Gastroesophageal sphincter (tissue), 4 donors: ENCODE results near the gene BRD4. TPM values are rescaled to one million over a fixed set of nuclear protein-coding genes. Genes with fewer than 3 reads are reported as not detected.
"Not testable (repeated sequence)": the region's sequence is repeated elsewhere in the genome, so short reads cannot be mapped to it uniquely, and the experiment has no call there.

ENCODE experiments used
- ATAC-seq: fragments of 150-250 bp; one replicate; pipeline ENCODE4 v1.9.1; 2016; ENCODE audit warnings: mild to moderate bottlenecking, moderate library complexity
- H3K27ac ChIP-seq, 4 donors: fragments of 200-600 bp; sonication (generic) in 3 of 4; 1 replicate in 3 of 4; 2 replicates in 1 of 4; pipeline ENCODE4 v1.5.1; 2016 to 2019
- H3K27me3 ChIP-seq: fragments of 200-600 bp; sonication (generic); one replicate; pipeline ENCODE4 v1.5.1; 2019
- H3K36me3 ChIP-seq, 2 donors: fragments of 200-600 bp; sonication (generic); one replicate each; pipeline ENCODE4 v1.5.1; 2019; ENCODE audit warnings: control low read depth in 1 of 2
- H3K4me1 ChIP-seq, 3 donors: fragments of 200-600 bp; sonication (generic); 1 replicate in 2 of 3; 2 replicates in 1 of 3; pipeline ENCODE4 v1.5.1; 2016 to 2019; ENCODE audit warnings: control low read depth in 2 of 3
- H3K4me3 ChIP-seq, 2 donors: fragments of 200-600 bp; sonication (generic); one replicate each; pipeline ENCODE4 v1.5.1; 2019; ENCODE audit warnings: mild to moderate bottlenecking in 1 of 2, moderate library complexity in 1 of 2
- H3K9me3 ChIP-seq, 3 donors: fragments of 200-600 bp; sonication (generic); one replicate each; pipeline ENCODE4 v1.5.1; 2017 to 2019; ENCODE audit warnings: control low read depth in 2 of 3
- CTCF ChIP-seq, 4 experiments: fragments of 200-600 bp in 2 of 4; fragments of 450-650 bp in 2 of 4; sonication (generic) in 1 of 4; IDR thresholded peaks; one replicate each; pipeline ENCODE4 v1.5.1; 2017 to 2019; ENCODE audit warnings: antibody characterized with exemption in 4 of 4, mild to moderate bottlenecking in 2 of 4, moderate library complexity in 2 of 4
- EP300 ChIP-seq: sonication (generic); formaldehyde crosslinking; IDR thresholded peaks from one replicate; pipeline ENCODE4 v1.6.1; 2017; ENCODE audit warnings: antibody characterized with exemption, mild to moderate bottlenecking
- POLR2A ChIP-seq, 2 donors: fragments of 450-650 bp; IDR thresholded peaks; one replicate each; pipeline ENCODE4 v1.6.1; 2017; ENCODE audit warnings: antibody characterized with exemption in 2 of 2, mild to moderate bottlenecking in 2 of 2, moderate library complexity in 1 of 2
- POLR2AphosphoS5 ChIP-seq: sonication (generic); formaldehyde crosslinking; IDR thresholded peaks from one replicate; pipeline ENCODE4 v1.6.1; 2017; ENCODE audit warnings: antibody characterized with exemption
- WGBS, 2 donors: methylation state at CpG; one replicate each; pipeline ENCODE4 v1.1.5; 2018; ENCODE audit warnings: low coverage in 1 of 2; 5-methylcytosine and 5-hydroxymethylcytosine counted together
- total RNA-seq, 4 donors: library from RNA; depleted of rRNA; stranded (reverse); fragments of >200 nt; gene quantifications; one replicate each; pipeline ENCODE4 v1.1.0, GENCODE V29; 2016

Gene BRD4
- total RNA-seq, 4 donors from 2014 or later = 29.6 to 49.3 (median 34.4) TPM

DNA sequence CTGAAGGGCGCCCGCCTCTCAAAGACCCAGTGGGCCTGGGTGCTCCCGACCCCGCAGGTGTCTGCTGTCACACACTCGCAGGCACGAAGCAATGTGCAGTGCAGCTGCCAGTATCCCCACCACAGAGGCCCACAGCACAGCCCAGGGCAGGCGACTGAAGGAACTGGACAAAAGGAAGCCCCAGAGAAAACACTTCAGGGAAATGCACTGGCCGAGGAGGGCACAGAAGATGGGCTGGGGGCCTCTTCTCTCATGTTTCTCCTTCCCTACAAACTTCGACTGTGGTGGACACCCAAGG is 37.2 kb upstream of the BRD4 start:
- 86% methylated on average over 2 of the region's 9 CpGs; no CpG with 5 or more reads in 1 of the 2 donors for WGBS, 2 donors
- Histone ChIP-seq H3K4me3 (no peak overlapping the region), H3K9me3 (no peaks in the 10 kb centered on the region), H3K36me3 (peaks cover 4 to 98% of the 10 kb centered on the region in 2 donors), H3K4me1 (peaks cover 0 to 19% (median 8%) of the 10 kb centered on the region in 3 donors), H3K27ac (no peak overlapping the region), H3K27me3 (no peaks in the 10 kb centered on the region)
- ATAC-seq = no peak
- no peak for TF ChIP-seq EP300
- no peak for TF ChIP-seq POLR2AphosphoS5
- TF ChIP-seq POLR2A (IDR thresholded peaks at IDR 0.05) = no peak
- TF ChIP-seq CTCF (IDR thresholded peaks at IDR 0.05) = no peak

GRCh38 chr19:15368798-15369593 is 36.7 kb upstream of the BRD4 start:
- H3K4me1 ChIP-seq = peaks cover 0 to 13% (median 3%) of the 10 kb centered on the region in 3 donors
- WGBS, 2 donors = 80 to 91% methylated on average over 1 to 4 of the region's 35 CpGs
- TF ChIP-seq POLR2A (IDR thresholded peaks at IDR 0.05) (no peak), POLR2AphosphoS5 (no peak), EP300 (no peak), CTCF (IDR thresholded peaks at IDR 0.05) (no peak)
- no peak overlapping the region for H3K4me3 ChIP-seq
- no peak overlapping the region for H3K27ac ChIP-seq
- H3K27me3 ChIP-seq = no peaks in the 10 kb centered on the region
- no peak for ATAC-seq
- H3K9me3 ChIP-seq = no peaks in the 10 kb centered on the region
- peaks cover 4 to 99% of the 10 kb centered on the region in 2 donors for H3K36me3 ChIP-seq

- Histone ChIP-seq H3K27me3 (no peaks in the 10 kb centered on the region), H3K36me3 (peaks cover 4 to 93% of the 10 kb centered on the region in 2 donors), H3K4me1 (peaks cover 0 to 5% (median 0%) of the 10 kb centered on the region in 3 donors), H3K4me3 (no peak overlapping the region), H3K27ac (no peak overlapping the region), H3K9me3 (no peaks in the 10 kb centered on the region)
- TF ChIP-seq CTCF (IDR thresholded peaks at IDR 0.05) (no peak), POLR2AphosphoS5 (no peak), POLR2A (IDR thresholded peaks at IDR 0.05) (no peak), EP300 (no peak)
- ATAC-seq = no peak
- 91% methylated on average over 14 of the region's 24 CpGs; no CpG with 5 or more reads in 1 of the 2 donors for WGBS, 2 donors
Measured at GRCh38 chr19:15368051-15368632, 35.8 kb upstream of the BRD4 start.

DNA sequence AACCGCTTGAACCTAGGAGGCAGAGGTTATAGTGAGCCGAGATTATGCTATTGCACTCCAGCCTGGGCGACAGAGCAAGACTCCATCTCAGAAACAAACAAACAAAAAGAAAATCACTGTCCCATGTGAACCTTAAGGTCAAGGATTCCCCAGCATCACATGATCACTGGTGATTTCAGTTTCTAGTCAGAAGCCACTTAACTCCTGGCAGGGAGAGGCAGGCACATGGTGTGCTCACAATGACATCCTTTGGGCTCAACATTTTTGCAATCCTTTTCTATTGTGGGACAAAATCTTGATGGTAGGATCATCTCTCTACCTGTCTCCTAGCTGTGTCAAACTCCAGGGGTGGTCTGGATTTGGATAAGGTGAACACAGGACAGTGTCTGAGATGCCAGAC is 35.1 kb upstream of the BRD4 start:
- Histone ChIP-seq H3K4me1 (no peaks in the 10 kb centered on the region), H3K27me3 (no peaks in the 10 kb centered on the region), H3K27ac (no peak overlapping the region), H3K9me3 (no peaks in the 10 kb centered on the region), H3K36me3 (peaks cover 4 to 90% of the 10 kb centered on the region in 2 donors), H3K4me3 (no peak overlapping the region)
- WGBS, 2 donors = 77% methylated on average over 2 of the region's 3 CpGs; no CpG with 5 or more reads in 1 of the 2 donors
- TF ChIP-seq CTCF (IDR thresholded peaks at IDR 0.05) (no peak), POLR2AphosphoS5 (no peak), EP300 (no peak), POLR2A (IDR thresholded peaks at IDR 0.05) (no peak)
- no peak for ATAC-seq

DNA sequence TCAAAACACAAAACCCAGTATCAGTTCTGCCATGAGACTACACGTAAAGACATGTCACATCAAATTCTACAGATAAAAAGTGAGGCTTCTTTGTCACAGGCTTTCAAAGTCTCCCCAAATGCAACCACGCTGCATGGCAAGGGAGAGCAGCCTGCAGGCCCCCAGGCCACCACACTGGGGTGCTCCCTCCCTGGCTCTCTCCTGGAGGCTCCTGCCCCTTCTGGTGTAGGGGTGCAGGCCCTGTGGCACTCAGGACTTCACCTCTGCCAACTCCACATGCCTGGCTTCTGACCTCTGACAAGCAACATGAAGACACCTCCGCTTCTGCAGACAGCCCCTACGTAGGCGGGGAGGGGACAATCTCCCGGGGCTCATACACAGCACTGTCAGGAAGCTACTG is 32.9 kb upstream of the BRD4 start:
- Histone ChIP-seq H3K9me3 (no peaks in the 10 kb centered on the region), H3K4me3 (no peak overlapping the region), H3K27ac (no peak overlapping the region), H3K4me1 (no peaks in the 10 kb centered on the region), H3K27me3 (no peaks in the 10 kb centered on the region), H3K36me3 (peaks cover 0 to 90% of the 10 kb centered on the region in 2 donors)
- TF ChIP-seq CTCF (IDR thresholded peaks at IDR 0.05) (no peak), POLR2A (IDR thresholded peaks at IDR 0.05) (no peak), EP300 (no peak), POLR2AphosphoS5 (no peak)
- ATAC-seq = no peak
- WGBS, 2 donors = 50 to 87% methylated on average over 2 to 4 of the region's 6 CpGs

DNA sequence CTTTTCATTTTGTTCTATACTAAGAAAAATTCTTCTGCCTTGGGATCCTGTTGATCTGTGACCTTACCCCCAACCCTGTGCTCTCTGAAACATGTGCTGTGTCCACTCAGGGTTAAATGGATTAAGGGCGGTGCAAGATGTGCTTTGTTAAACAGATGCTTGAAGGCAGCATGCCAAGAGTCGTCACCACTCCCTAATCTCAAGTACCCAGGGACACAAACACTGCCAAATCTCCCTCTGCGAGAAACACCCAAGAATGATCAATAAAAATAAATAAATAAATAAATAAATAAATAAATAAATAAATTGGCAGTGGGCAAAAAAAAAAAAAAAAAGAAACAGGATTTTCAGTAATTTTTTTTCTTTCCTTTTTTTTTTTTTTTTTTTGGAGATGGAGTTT is 31.5 kb upstream of the BRD4 start:
- H3K4me3 ChIP-seq, ATAC-seq, H3K27me3 ChIP-seq, H3K27ac ChIP-seq, H3K9me3 ChIP-seq, H3K4me1 ChIP-seq: not testable (repeated sequence)
- H3K36me3 ChIP-seq = peaks cover 0 to 90% of the 10 kb centered on the region in 2 donors
- 50% methylated on average over 3 of the region's 3 CpGs; no CpG with 5 or more reads in 1 of the 2 donors for WGBS, 2 donors

DNA sequence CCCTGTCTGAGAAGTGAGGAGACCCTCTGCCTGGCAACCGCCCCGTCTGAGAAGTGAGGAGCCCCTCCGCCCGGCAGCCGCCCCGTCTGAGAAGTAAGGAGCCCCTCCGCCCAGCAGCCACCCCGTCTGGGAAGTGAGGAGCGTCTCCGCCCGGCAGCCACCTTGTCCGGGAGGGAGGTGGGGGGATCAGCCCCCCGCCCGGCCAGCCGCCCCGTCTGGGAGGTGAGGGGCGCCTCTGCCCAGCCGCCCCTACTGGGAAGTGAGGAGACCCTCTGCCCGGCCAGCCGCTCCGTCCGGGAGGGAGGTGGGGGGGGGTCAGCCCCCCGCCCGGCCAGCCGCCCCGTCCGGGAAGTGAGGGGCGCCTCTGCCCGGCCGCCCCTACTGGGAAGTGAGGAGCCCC is 30.7 kb upstream of the BRD4 start:
- not testable (repeated sequence) for H3K27me3 ChIP-seq, ATAC-seq, H3K4me1 ChIP-seq, H3K4me3 ChIP-seq, H3K9me3 ChIP-seq, H3K27ac ChIP-seq
- H3K36me3 ChIP-seq = peaks cover 0 to 90% of the 10 kb centered on the region in 2 donors
- no CpG with 5 or more reads among the region's 30 CpGs for WGBS, 2 donors
